ENCODE measurements around the gene INS. TPM values are rescaled to one million over a fixed set of nuclear protein-coding genes. Genes with fewer than 3 reads are reported as not detected.

Gene INS
- total RNA-seq, 4 donors from 2014 or later = not detected

GRCh38 chr11:2207773-2208621 lies 47.0 kb upstream of the INS start:
- no peak for TF ChIP-seq POLR2A (IDR thresholded peaks at IDR 0.05)
- no peak for TF ChIP-seq CTCF (IDR thresholded peaks at IDR 0.05)
- no peak overlapping the region for H3K4me3 ChIP-seq
- no peak overlapping the region for H3K27ac ChIP-seq
- H3K4me1 ChIP-seq = peaks cover 0 to 34% (median 0%) of the 10 kb centered on the region in 4 donors
- H3K27me3 ChIP-seq = no peaks in the 10 kb centered on the region
- peaks cover 0 to 4% (median 0%) of the 10 kb centered on the region in 4 donors for H3K9me3 ChIP-seq
- peak in 2 of 3 donors; percentile 25 to 36 for DNase-seq
- no peaks in the 10 kb centered on the region for H3K36me3 ChIP-seq

GRCh38 chr11:2207212-2207611 lies 46.2 kb upstream of the INS start:
- no peak overlapping the region for H3K4me3 ChIP-seq
- no peak overlapping the region for H3K27ac ChIP-seq
- H3K27me3 ChIP-seq = no peaks in the 10 kb centered on the region
- no peaks in the 10 kb centered on the region for H3K36me3 ChIP-seq
- H3K4me1 ChIP-seq = peaks cover 0 to 35% (median 0%) of the 10 kb centered on the region in 4 donors
- peak in 2 of 3 donors; percentile 12 to 33 for DNase-seq
- peaks cover 0 to 4% (median 0%) of the 10 kb centered on the region in 4 donors for H3K9me3 ChIP-seq
- TF ChIP-seq CTCF (IDR thresholded peaks at IDR 0.05) (no peak), POLR2A (IDR thresholded peaks at IDR 0.05) (no peak)

- no peak overlapping the region for H3K27ac ChIP-seq
- no peaks in the 10 kb centered on the region for H3K27me3 ChIP-seq
- H3K9me3 ChIP-seq = peaks cover 0 to 4% (median 0%) of the 10 kb centered on the region in 4 donors
- peak in 2 of 3 donors; percentile 37 to 42 for DNase-seq
- peaks cover 0 to 39% (median 0%) of the 10 kb centered on the region in 4 donors for H3K4me1 ChIP-seq
- no peak for TF ChIP-seq CTCF (IDR thresholded peaks at IDR 0.05)
- TF ChIP-seq POLR2A (IDR thresholded peaks at IDR 0.05) = no peak
- no peaks in the 10 kb centered on the region for H3K36me3 ChIP-seq
- H3K4me3 ChIP-seq = no peak overlapping the region
These were observed 45.1 kb upstream of the INS start for GRCh38 chr11:2205981-2206690.

GRCh38 chr11:2205214-2205720 lies 44.3 kb upstream of the INS start:
- Histone ChIP-seq H3K27ac (peak overlapping the region in 1 of 4 donors; percentile 40), H3K4me3 (no peak overlapping the region), H3K36me3 (no peaks in the 10 kb centered on the region), H3K27me3 (no peaks in the 10 kb centered on the region), H3K4me1 (peaks cover 0 to 31% (median 0%) of the 10 kb centered on the region in 4 donors), H3K9me3 (peaks cover 0 to 4% (median 0%) of the 10 kb centered on the region in 4 donors)
- DNase-seq = no peak
- TF ChIP-seq CTCF (IDR thresholded peaks at IDR 0.05) (no peak), POLR2A (IDR thresholded peaks at IDR 0.05) (no peak)

- TF ChIP-seq CTCF (IDR thresholded peaks at IDR 0.05) (no peak), POLR2A (IDR thresholded peaks at IDR 0.05) (no peak)
- DNase-seq = peak in 2 of 3 donors; percentile 43 to 52
- Histone ChIP-seq H3K27me3 (no peaks in the 10 kb centered on the region), H3K27ac (peak overlapping the region in 3 of 4 donors; percentile 12 to 76 (median 40)), H3K4me1 (peaks cover 0 to 24% (median 0%) of the 10 kb centered on the region in 4 donors), H3K4me3 (no peak overlapping the region), H3K9me3 (peaks cover 0 to 4% (median 0%) of the 10 kb centered on the region in 4 donors), H3K36me3 (no peaks in the 10 kb centered on the region)
These were observed 43.6 kb upstream of the INS start for GRCh38 chr11:2204361-2205213.

Data from Peyer's patch (tissue), 4 donors.